IMR-90 (cell line): ENCODE data around the gene DHX38. TPM values are rescaled to one million over a fixed set of nuclear protein-coding genes. Genes with fewer than 3 reads are reported as not detected.

Experiments
- ATAC-seq: fragments of 200-7000 bp; cut with Tn5 transposase; 2 replicates; pipeline ENCODE4 v1.9.1; 2020; ENCODE audit warnings: low read depth, mild to moderate bottlenecking, moderate library complexity
- BruUV-seq: library from RNA; stranded (reverse); fragments of 400-500 nt; replicated peaks from 2 replicates; lab custom pipeline; 2021; lab: Mats Ljungman, UMichigan
- CTCF ChIA-PET: fragments of 300-600 bp; formaldehyde crosslinking; extraction: SDS; loops from one replicate; lab custom pipeline; 2021; ENCODE audit warnings: antibody characterized with exemption; lab: Yijun Ruan, JAX
- POLR2A ChIA-PET: fragments of 300-600 bp; sonication (Branson Sonifier 250); formaldehyde crosslinking; loops from one replicate; lab custom pipeline; 2022; ENCODE audit warnings: antibody characterized with exemption; ENCODE audit not compliant: unreplicated experiment; lab: Charles Lee
- DNase-seq: peaks from one replicate; pipeline ENCODE4 v3.0.0; 2013
- H2AFZ ChIP-seq: replicated peaks from 2 replicates; pipeline ENCODE3; 2013; ENCODE audit warnings: low read length, mild to moderate bottlenecking; ENCODE audit not compliant: poor library complexity
- H2AK5ac ChIP-seq: 2 replicates; pipeline ENCODE4 v1.6.1; 2013; ENCODE audit warnings: low read depth, low read length, inconsistent platforms
- H2AK9ac ChIP-seq: replicated peaks from 2 replicates; pipeline ENCODE3; 2013; ENCODE audit warnings: mild to moderate bottlenecking, low read depth, low read length, moderate library complexity; ENCODE audit not compliant: poor library complexity
- H2BK120ac ChIP-seq: 2 replicates; pipeline ENCODE4 v1.6.1; 2013; ENCODE audit warnings: low read depth, low read length, inconsistent platforms
- H2BK15ac ChIP-seq: 3 replicates; pipeline ENCODE4 v1.6.1; 2013; ENCODE audit warnings: low read depth, low read length, inconsistent platforms
- H2BK20ac ChIP-seq: 2 replicates; pipeline ENCODE4 v1.6.1; 2013; ENCODE audit warnings: low read depth, mild to moderate bottlenecking, inconsistent platforms, low read length, moderate library complexity
- H2BK5ac ChIP-seq: 2 replicates; pipeline ENCODE4 v1.6.1; 2013; ENCODE audit warnings: mild to moderate bottlenecking, low read depth, low read length, inconsistent platforms; ENCODE audit not compliant: poor library complexity, severe bottlenecking
- H3K14ac ChIP-seq: replicated peaks from 2 replicates; pipeline ENCODE4 v1.6.1; 2013; ENCODE audit warnings: low read depth, low read length, inconsistent platforms
- H3K18ac ChIP-seq: 2 replicates; pipeline ENCODE4 v1.6.1; 2013; ENCODE audit warnings: low read depth, low read length, control low read depth
- H3K23ac ChIP-seq: 2 replicates; pipeline ENCODE4 v1.6.1; 2013; ENCODE audit warnings: low read depth, low read length, inconsistent platforms
- H3K27ac ChIP-seq: 2 replicates; pipeline ENCODE4 v1.5.1; 2013; ENCODE audit warnings: mild to moderate bottlenecking, control low read depth, low read length; ENCODE audit not compliant: insufficient read depth
- H3K27me3 ChIP-seq: 2 replicates; pipeline ENCODE4 v1.6.1; 2013; ENCODE audit warnings: low read length; ENCODE audit not compliant: control insufficient read depth, insufficient read depth
- H3K36me3 ChIP-seq: 2 replicates; pipeline ENCODE4 v1.6.1; 2013; ENCODE audit warnings: low read length, mixed read lengths; ENCODE audit not compliant: control insufficient read depth, insufficient read depth
- H3K4ac ChIP-seq: 2 replicates; pipeline ENCODE4 v1.6.1; 2013; ENCODE audit warnings: low read depth, low read length, inconsistent platforms
- H3K4me1 ChIP-seq: 2 replicates; pipeline ENCODE4 v1.6.1; 2013; ENCODE audit warnings: low read length, mixed read lengths; ENCODE audit not compliant: control insufficient read depth, insufficient read depth
- H3K4me2 ChIP-seq: 2 replicates; pipeline ENCODE4 v1.6.1; 2013; ENCODE audit warnings: low read depth, mild to moderate bottlenecking, control low read depth, low read length, moderate library complexity
- H3K4me3 ChIP-seq: 2 replicates; pipeline ENCODE4 v1.5.1; 2013; ENCODE audit warnings: low read depth, mild to moderate bottlenecking, control low read depth, low read length, moderate library complexity; ENCODE audit not compliant: insufficient read depth
- H3K56ac ChIP-seq: 2 replicates; pipeline ENCODE4 v1.6.1; 2013; ENCODE audit warnings: low read length, inconsistent platforms; ENCODE audit not compliant: insufficient read depth; ENCODE audit errors: extremely low read depth
- H3K79me1 ChIP-seq, 2 experiments: 2 replicates each; pipeline ENCODE4 v1.6.1; 2013; ENCODE audit warnings: low read length in 2 of 2, inconsistent platforms in 1 of 2, low read depth in 1 of 2
- H3K9ac ChIP-seq: 2 replicates; pipeline ENCODE4 v1.6.1; 2013; ENCODE audit warnings: low read depth, low read length, control low read depth
- H3K9me1 ChIP-seq: 2 replicates; pipeline ENCODE4 v1.6.1; 2013; ENCODE audit warnings: low read length, inconsistent platforms; ENCODE audit not compliant: insufficient read depth
- H3K9me3 ChIP-seq: 2 replicates; pipeline ENCODE4 v1.6.1; 2013; ENCODE audit warnings: low read length; ENCODE audit not compliant: control insufficient read depth, insufficient read depth
- H4K20me1 ChIP-seq: 2 replicates; pipeline ENCODE4 v1.6.1; 2013; ENCODE audit warnings: low read length, inconsistent platforms; ENCODE audit not compliant: insufficient read depth
- H4K5ac ChIP-seq: 2 replicates; pipeline ENCODE4 v1.6.1; 2013; ENCODE audit warnings: mild to moderate bottlenecking, low read depth, low read length, control low read depth
- H4K8ac ChIP-seq, 2 experiments: 2 replicates each; pipeline ENCODE4 v1.6.1; 2013; ENCODE audit warnings: low read depth in 2 of 2, low read length in 2 of 2, control low read depth in 1 of 2, inconsistent platforms in 1 of 2
- H4K91ac ChIP-seq: 2 replicates; pipeline ENCODE4 v1.6.1; 2013; ENCODE audit warnings: low read depth, low read length, inconsistent platforms; ENCODE audit not compliant: insufficient read depth
- CEBPB ChIP-seq: IDR thresholded peaks from 2 replicates; pipeline ENCODE4 v1.6.1; 2012; ENCODE audit warnings: low read depth, low read length, improper control_type of control experiment
- CHD1 ChIP-seq: IDR thresholded peaks from 2 replicates; pipeline ENCODE4 v1.6.1; 2012; ENCODE audit warnings: low read depth, low read length, improper control_type of control experiment
- ELK1 ChIP-seq: fragments of 150-350 bp; IDR thresholded peaks from 2 replicates; pipeline ENCODE4 v1.6.1; 2016; ENCODE audit warnings: low read depth, mild to moderate bottlenecking, low read length, moderate library complexity, borderline replicate concordance
- MAFK ChIP-seq: IDR thresholded peaks from 2 replicates; pipeline ENCODE4 v1.6.1; 2012; ENCODE audit warnings: low read depth, low read length, improper control_type of control experiment
- MAZ ChIP-seq: IDR thresholded peaks from 2 replicates; pipeline ENCODE4 v1.6.1; 2012; ENCODE audit warnings: low read depth, mild to moderate bottlenecking, low read length, improper control_type of control experiment, moderate library complexity, borderline replicate concordance
- POLR2A ChIP-seq: IDR thresholded peaks from 2 replicates; pipeline ENCODE4 v1.6.1; 2012; ENCODE audit warnings: mild to moderate bottlenecking, low read depth, low read length
- RAD21 ChIP-seq: IDR thresholded peaks from 2 replicates; pipeline ENCODE4 v1.6.1; 2012; ENCODE audit warnings: low read length, improper control_type of control experiment
- RCOR1 ChIP-seq: IDR thresholded peaks from 2 replicates; pipeline ENCODE4 v1.6.1; 2012; ENCODE audit warnings: mild to moderate bottlenecking, low read length, improper control_type of control experiment; ENCODE audit not compliant: insufficient replicate concordance
- SMC3 ChIP-seq: fragments of 150-350 bp; IDR thresholded peaks from 2 replicates; pipeline ENCODE4 v1.6.1; 2016; ENCODE audit warnings: low read depth, mild to moderate bottlenecking, antibody characterized with exemption, low read length, moderate library complexity
- WGBS, 2 experiments: methylation state at CpG; one replicate each; pipeline versions ENCODE4 v1.1.5 to v1.1.7; 2013; ENCODE audit warnings: missing lambda C conversion rate in 2 of 2; ENCODE audit not compliant: insufficient read length in 1 of 2; ENCODE audit errors: extremely low coverage in 2 of 2; 5-methylcytosine and 5-hydroxymethylcytosine counted together
- dilution Hi-C: fragments of 300-500 bp; cut with HindIII; formaldehyde crosslinking; loops from one replicate; pipeline ENCODE4 v1.14.3; 2018; ENCODE audit warnings: low sequenced_read_pairs; ENCODE audit not compliant: unreplicated experiment
- in situ Hi-C: fragments of 300-500 bp; cut with MboI; formaldehyde crosslinking; loops from 3 replicates; pipeline ENCODE4 v1.14.3; 2019; ENCODE audit warnings: low sequenced_read_pairs, inconsistent platforms, mixed read lengths
- intact Hi-C: fragments of 100-400 bp; cut with micrococcal nuclease; formaldehyde crosslinking; loops from 2 replicates; pipeline ENCODE4 v1.10.0; 2022
- polyA plus RNA-seq, 3 experiments: library from polyadenylated mRNA; depleted of rRNA; stranded (reverse); fragments of >200 nt; gene quantifications; 2 replicates each; pipeline ENCODE4 v1.2.3, GENCODE V29; 2012; ENCODE audit warnings: low replicate concordance in 1 of 3
- total RNA-seq: library from RNA; depleted of rRNA; stranded (reverse); fragments of >200 nt; gene quantifications from 2 replicates; pipeline ENCODE4 v1.2.3, GENCODE V29; 2012

The DHX38 gene
- total and polyA plus RNA-seq, 2 of the 4 experiments (the other 2 are of a cell fraction), result 45.4 to 49.6 TPM

GRCh38 chr16:72110662-72111615, 17.3 kb downstream of the DHX38 start:
- Histone ChIP-seq H2AK9ac (no peak overlapping the region), H2BK5ac (no peak overlapping the region), H3K4me1 (no peaks in the 10 kb centered on the region), H3K4me3 (no peak overlapping the region), H3K56ac (no peak overlapping the region), H4K5ac (no peak overlapping the region), H3K27ac (no peak overlapping the region), H3K9ac (no peak overlapping the region), H2BK120ac (no peak overlapping the region), H3K36me3 (peaks cover 61% of the 10 kb centered on the region), H2AK5ac (no peak overlapping the region), H3K18ac (no peak overlapping the region), H2BK15ac (no peak overlapping the region), H3K14ac (no peak overlapping the region), H2AFZ (no peak overlapping the region), H4K20me1 (no peaks in the 10 kb centered on the region), H4K91ac (no peak overlapping the region), H3K23ac (no peak overlapping the region), H2BK20ac (no peak overlapping the region), H3K4me2 (no peak overlapping the region), H3K9me3 (no peaks in the 10 kb centered on the region), H3K27me3 (no peaks in the 10 kb centered on the region), H3K79me1 (no peaks in the 10 kb centered on the region), H4K8ac (no peak overlapping the region), H3K9me1 (no peaks in the 10 kb centered on the region; the same call in 1 of the 2 replicates), H3K4ac (no peak overlapping the region)
- ATAC-seq, result no peak
- no peak for TF ChIP-seq MAFK
- TF ChIP-seq RAD21, result no peak
- TF ChIP-seq RCOR1, result no peak
- TF ChIP-seq POLR2A, result no peak
- TF ChIP-seq CEBPB, result no peak
- no peak for TF ChIP-seq CHD1
- TF ChIP-seq MAZ, result no peak
- TF ChIP-seq SMC3, result no peak
- TF ChIP-seq ELK1, result no peak
- in situ Hi-C loops, result no loop called here
- dilution Hi-C loops, result no loop called here
- BruUV-seq, result no TSS peak
- POLR2A ChIA-PET, result no interaction called here
- WGBS, 2 experiments, result 99% methylated on average over 10 of the region's 23 CpGs; no CpG with 5 or more reads in 1 of the 2 experiments
- CTCF ChIA-PET, result interaction anchor here (1.0 kb wide), 1 partner anchor 13 kb away, joined by 3 read pairs; no protein-coding TSS in a partner anchor
- intact Hi-C loops, result no loop called here
- DNase-seq, result no peak
